WTC11 (cell line): ENCODE data around the gene SOX5. TPM values are rescaled to one million over a fixed set of nuclear protein-coding genes. Genes with fewer than 3 reads are reported as not detected.

ENCODE experiments used
- ATAC-seq: fragments of 200-7000 bp; cut with Tn5 transposase; 2 replicates; pipeline ENCODE4 v1.10.0; 2021; ENCODE audit warnings: mild to moderate bottlenecking, moderate library complexity
- CTCF ChIA-PET: fragments of 300-600 bp; sonication (Branson Sonifier 250); formaldehyde crosslinking; loops from one replicate; lab custom pipeline; 2021; ENCODE audit warnings: antibody characterized with exemption; lab: Charles Lee
- POLR2A ChIA-PET: fragments of 350-600 bp; sonication (Branson Sonifier 250); formaldehyde crosslinking; loops from one replicate; lab custom pipeline; 2021; ENCODE audit warnings: antibody characterized with exemption; lab: Charles Lee
- DNase-seq: peaks from one replicate; pipeline ENCODE4 v3.0.0; 2021; ENCODE audit warnings: low spot score
- H3K27ac Mint-ChIP-seq: 2 replicates; pipeline ENCODE4 v1.8.0; 2021; ENCODE audit warnings: mixed read lengths
- H3K27me3 Mint-ChIP-seq: 2 replicates; pipeline ENCODE4 v1.8.0; 2021; ENCODE audit warnings: low read depth, mild to moderate bottlenecking, moderate library complexity, mixed read lengths
- H3K36me3 Mint-ChIP-seq: 2 replicates; pipeline ENCODE4 v1.8.0; 2021; ENCODE audit warnings: mixed read lengths
- H3K4me1 Mint-ChIP-seq: 2 replicates; pipeline ENCODE4 v1.8.0; 2022; ENCODE audit warnings: mixed read lengths
- H3K4me3 Mint-ChIP-seq: 2 replicates; pipeline ENCODE4 v1.8.0; 2021; ENCODE audit warnings: mild to moderate bottlenecking, moderate library complexity, mixed read lengths
- H3K9me3 Mint-ChIP-seq: 2 replicates; pipeline ENCODE4 v1.8.0; 2021; ENCODE audit warnings: mixed read lengths
- AFF4 ChIP-seq: sonication (generic); formaldehyde crosslinking; IDR thresholded peaks from 2 replicates; pipeline ENCODE4 v1.8.1; 2023; ENCODE audit warnings: mild to moderate bottlenecking, missing genetic modification reagents, borderline replicate concordance
- ATF1 ChIP-seq: sonication (generic); formaldehyde crosslinking; IDR thresholded peaks from 2 replicates; pipeline ENCODE4 v1.8.1; 2023; ENCODE audit warnings: mild to moderate bottlenecking, moderate library complexity, missing genetic modification reagents
- CREM ChIP-seq: sonication (generic); formaldehyde crosslinking; IDR thresholded peaks from 2 replicates; pipeline ENCODE4 v1.8.1; 2022; ENCODE audit warnings: mild to moderate bottlenecking, missing genetic modification reagents, moderate library complexity
- ELF4 ChIP-seq: sonication (generic); formaldehyde crosslinking; IDR thresholded peaks from 2 replicates; pipeline ENCODE4 v1.8.1; 2022; ENCODE audit warnings: low read depth, mild to moderate bottlenecking, moderate library complexity, missing genetic modification reagents
- EMX1 ChIP-seq: fragments of 250-450 bp; sonication (Bioruptor Pico); IDR thresholded peaks from 2 replicates; pipeline ENCODE4 v1.8.0; 2021; ENCODE audit warnings: mild to moderate bottlenecking
- ESRRA ChIP-seq: sonication (generic); formaldehyde crosslinking; IDR thresholded peaks from 2 replicates; pipeline ENCODE4 v1.8.1; 2022; ENCODE audit warnings: mild to moderate bottlenecking, missing genetic modification reagents, borderline replicate concordance
- FOXJ3 ChIP-seq: sonication (generic); formaldehyde crosslinking; IDR thresholded peaks from 2 replicates; pipeline ENCODE4 v1.9.0; 2021; ENCODE audit warnings: missing genetic modification reagents, mild to moderate bottlenecking, borderline replicate concordance
- GABPB1 ChIP-seq: sonication (generic); formaldehyde crosslinking; IDR thresholded peaks from 2 replicates; pipeline ENCODE4 v1.8.1; 2023; ENCODE audit warnings: mild to moderate bottlenecking, missing genetic modification reagents
- GRHL2 ChIP-seq: fragments of 250-450 bp; sonication (Bioruptor Pico); IDR thresholded peaks from 2 replicates; pipeline ENCODE4 v1.8.0; 2022; ENCODE audit warnings: mild to moderate bottlenecking, moderate library complexity; ENCODE audit not compliant: insufficient replicate concordance, severe bottlenecking
- JAZF1 ChIP-seq: fragments of 250-450 bp; sonication (Bioruptor Pico); IDR thresholded peaks from 2 replicates; pipeline ENCODE4 v1.9.0; 2021; ENCODE audit warnings: moderate library complexity, mild to moderate bottlenecking, inconsistent platforms
- MYBL2 ChIP-seq: sonication (generic); formaldehyde crosslinking; IDR thresholded peaks from 2 replicates; pipeline ENCODE4 v1.8.1; 2023; ENCODE audit warnings: mild to moderate bottlenecking, moderate library complexity, missing genetic modification reagents
- NR1H2 ChIP-seq: sonication (generic); formaldehyde crosslinking; IDR thresholded peaks from 2 replicates; pipeline ENCODE4 v1.9.0; 2021; ENCODE audit warnings: mild to moderate bottlenecking, moderate library complexity, missing genetic modification reagents
- PRRX2 ChIP-seq: fragments of 250-450 bp; sonication (Bioruptor Pico); IDR thresholded peaks from 2 replicates; pipeline ENCODE4 v1.8.0; 2021; ENCODE audit warnings: mild to moderate bottlenecking
- TEAD1 ChIP-seq: sonication (generic); formaldehyde crosslinking; IDR thresholded peaks from 2 replicates; pipeline ENCODE4 v1.8.0; 2022; ENCODE audit warnings: mild to moderate bottlenecking, missing genetic modification reagents
- ZNF121 ChIP-seq: sonication (generic); formaldehyde crosslinking; IDR thresholded peaks from 2 replicates; pipeline ENCODE4 v1.8.0; 2023; ENCODE audit warnings: missing genetic modification reagents
- ZNF138 ChIP-seq: sonication (generic); formaldehyde crosslinking; conservative IDR thresholded peaks from 2 replicates; pipeline ENCODE4 v1.8.1; 2022; ENCODE audit warnings: mild to moderate bottlenecking, moderate library complexity, missing genetic modification reagents
- ZNF317 ChIP-seq: sonication (generic); formaldehyde crosslinking; IDR thresholded peaks from 2 replicates; pipeline ENCODE4 v1.8.1; 2023; ENCODE audit warnings: low read depth, mild to moderate bottlenecking, moderate library complexity, missing genetic modification reagents, borderline replicate concordance
- ZNF396 ChIP-seq: fragments of 250-450 bp; sonication (Bioruptor Pico); IDR thresholded peaks from 2 replicates; pipeline ENCODE4 v1.8.0; 2021; ENCODE audit warnings: mild to moderate bottlenecking, moderate library complexity, borderline replicate concordance
- ZNF416 ChIP-seq: fragments of 250-450 bp; sonication (Bioruptor Pico); IDR thresholded peaks from 2 replicates; pipeline ENCODE4 v1.9.0; 2021; ENCODE audit warnings: mild to moderate bottlenecking, inconsistent platforms
- ZSCAN18 ChIP-seq: fragments of 250-450 bp; sonication (Bioruptor Pico); IDR thresholded peaks from 2 replicates; pipeline ENCODE4 v2.1.2; 2022; ENCODE audit warnings: mild to moderate bottlenecking, moderate library complexity
- total RNA-seq: library from RNA; stranded (reverse); gene quantifications from 3 replicates; pipeline ENCODE4 v1.2.3, GENCODE V29; 2021
- TF ChIP-seq, protein P1 (sequence below): fragments of 250-450 bp; sonication (Bioruptor Pico); IDR thresholded peaks from 2 replicates; pipeline ENCODE4 v1.8.0; 2021; ENCODE audit warnings: mild to moderate bottlenecking
- TF ChIP-seq, protein P2 (sequence below): sonication (generic); formaldehyde crosslinking; IDR thresholded peaks from 2 replicates; pipeline ENCODE4 v1.8.1; 2022; ENCODE audit warnings: low read depth, mild to moderate bottlenecking, moderate library complexity, missing genetic modification reagents, borderline replicate concordance
- TF ChIP-seq, protein P3 (sequence below): fragments of 250-450 bp; sonication (Bioruptor Pico); IDR thresholded peaks from 2 replicates; pipeline ENCODE4 v1.9.0; 2021; ENCODE audit warnings: moderate library complexity, mild to moderate bottlenecking, inconsistent platforms, borderline replicate concordance

Gene SOX5
- total RNA-seq, 1 experiment from 2014 or later = 2.3 TPM

DNA sequence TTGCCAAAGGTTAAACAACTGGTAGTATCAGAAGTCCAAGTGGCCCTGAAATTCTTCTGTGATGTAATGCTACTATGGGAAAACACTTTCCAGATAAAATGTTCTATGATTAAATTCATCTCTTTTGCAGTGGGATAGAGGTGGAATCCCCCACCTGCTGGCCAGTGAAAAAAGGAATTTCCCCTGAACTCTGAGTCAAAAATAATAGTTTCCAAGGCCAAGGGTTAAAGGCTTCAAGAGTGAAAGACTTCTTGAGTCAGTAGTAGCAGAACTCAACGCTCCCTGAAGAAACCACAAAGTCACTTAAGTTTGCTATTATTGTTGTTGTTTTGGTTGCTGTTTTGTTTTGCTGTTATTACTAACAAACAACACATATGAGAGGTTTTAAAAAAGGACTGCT, 330.8 kb downstream of the SOX5 start (continued):
- TF ChIP-seq ZNF416 (no peak), ZNF138 (CRISPR knock-in tag) (no peak), ZNF121 (no peak), NR1H2 (CRISPR knock-in tag) (no peak), ZNF317 (CRISPR knock-in tag) (no peak), AFF4 (CRISPR knock-in tag) (no peak), ESRRA (no peak), FOXJ3 (CRISPR knock-in tag) (no peak), ATF1 (no peak), TEAD1 (CRISPR knock-in tag) (no peak), JAZF1 (no peak)
- TF ChIP-seq, protein P1, sequence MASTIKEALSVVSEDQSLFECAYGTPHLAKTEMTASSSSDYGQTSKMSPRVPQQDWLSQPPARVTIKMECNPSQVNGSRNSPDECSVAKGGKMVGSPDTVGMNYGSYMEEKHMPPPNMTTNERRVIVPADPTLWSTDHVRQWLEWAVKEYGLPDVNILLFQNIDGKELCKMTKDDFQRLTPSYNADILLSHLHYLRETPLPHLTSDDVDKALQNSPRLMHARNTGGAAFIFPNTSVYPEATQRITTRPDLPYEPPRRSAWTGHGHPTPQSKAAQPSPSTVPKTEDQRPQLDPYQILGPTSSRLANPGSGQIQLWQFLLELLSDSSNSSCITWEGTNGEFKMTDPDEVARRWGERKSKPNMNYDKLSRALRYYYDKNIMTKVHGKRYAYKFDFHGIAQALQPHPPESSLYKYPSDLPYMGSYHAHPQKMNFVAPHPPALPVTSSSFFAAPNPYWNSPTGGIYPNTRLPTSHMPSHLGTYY (CRISPR knock-in tag) = no peak

- Mint-ChIP-seq H3K4me1 (peaks cover 7% of the 10 kb centered on the region; the same call in 1 of the 2 replicates), H3K27ac (no peak overlapping the region), H3K9me3 (peaks cover 5% of the 10 kb centered on the region), H3K27me3 (no peaks in the 10 kb centered on the region; the same call in 1 of the 2 replicates), H3K36me3 (no peaks in the 10 kb centered on the region), H3K4me3 (no peak overlapping the region)
- POLR2A ChIA-PET = no interaction called here
- ATAC-seq (no peak), DNase-seq (no peak)
- CTCF ChIA-PET = no interaction called here
- TF ChIP-seq MYBL2 (CRISPR knock-in tag) = no peak
- TF ChIP-seq PRRX2 = no peak
Observed at GRCh38 chr12:23617749-23618148, 331.7 kb downstream of the SOX5 start.

GRCh38 chr12:23614280-23614679, 335.2 kb downstream of the SOX5 start:
- ChIA-PET CTCF (no interaction called here), POLR2A (no interaction called here)
- ATAC-seq (no peak), DNase-seq (no peak)
- Mint-ChIP-seq H3K27ac (no peak overlapping the region), H3K27me3 (no peaks in the 10 kb centered on the region; the same call in 1 of the 2 replicates), H3K4me3 (no peak overlapping the region), H3K4me1 (peaks cover 7% of the 10 kb centered on the region; the same call in 1 of the 2 replicates), H3K36me3 (no peaks in the 10 kb centered on the region), H3K9me3 (peaks cover 5% of the 10 kb centered on the region)
- TF ChIP-seq AFF4 (CRISPR knock-in tag) (no peak), CREM (CRISPR knock-in tag) (no peak), ZSCAN18 (CRISPR knock-in tag) (no peak), GABPB1 (CRISPR knock-in tag) (no peak), NR1H2 (CRISPR knock-in tag) (no peak), GRHL2 (no peak), TEAD1 (CRISPR knock-in tag) (no peak), ELF4 (CRISPR knock-in tag) (no peak), ZNF396 (CRISPR knock-in tag) (no peak), EMX1 (no peak)
- TF ChIP-seq, protein P2, sequence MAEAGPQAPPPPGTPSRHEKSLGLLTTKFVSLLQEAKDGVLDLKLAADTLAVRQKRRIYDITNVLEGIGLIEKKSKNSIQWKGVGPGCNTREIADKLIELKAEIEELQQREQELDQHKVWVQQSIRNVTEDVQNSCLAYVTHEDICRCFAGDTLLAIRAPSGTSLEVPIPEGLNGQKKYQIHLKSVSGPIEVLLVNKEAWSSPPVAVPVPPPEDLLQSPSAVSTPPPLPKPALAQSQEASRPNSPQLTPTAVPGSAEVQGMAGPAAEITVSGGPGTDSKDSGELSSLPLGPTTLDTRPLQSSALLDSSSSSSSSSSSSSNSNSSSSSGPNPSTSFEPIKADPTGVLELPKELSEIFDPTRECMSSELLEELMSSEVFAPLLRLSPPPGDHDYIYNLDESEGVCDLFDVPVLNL = no peak
- TF ChIP-seq, protein P3, sequence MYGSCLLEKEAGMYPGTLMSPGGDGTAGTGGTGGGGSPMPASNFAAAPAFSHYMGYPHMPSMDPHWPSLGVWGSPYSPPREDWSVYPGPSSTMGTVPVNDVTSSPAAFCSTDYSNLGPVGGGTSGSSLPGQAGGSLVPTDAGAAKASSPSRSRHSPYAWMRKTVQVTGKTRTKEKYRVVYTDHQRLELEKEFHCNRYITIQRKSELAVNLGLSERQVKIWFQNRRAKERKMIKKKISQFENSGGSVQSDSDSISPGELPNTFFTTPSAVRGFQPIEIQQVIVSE (CRISPR knock-in tag) = no peak
